ENCODE measurements around the gene ADD1. TPM values are rescaled to one million over a fixed set of nuclear protein-coding genes. Genes with fewer than 3 reads are reported as not detected.

Gene ADD1
- total RNA-seq, 1 experiment from 2014 or later = 163 TPM

DNA sequence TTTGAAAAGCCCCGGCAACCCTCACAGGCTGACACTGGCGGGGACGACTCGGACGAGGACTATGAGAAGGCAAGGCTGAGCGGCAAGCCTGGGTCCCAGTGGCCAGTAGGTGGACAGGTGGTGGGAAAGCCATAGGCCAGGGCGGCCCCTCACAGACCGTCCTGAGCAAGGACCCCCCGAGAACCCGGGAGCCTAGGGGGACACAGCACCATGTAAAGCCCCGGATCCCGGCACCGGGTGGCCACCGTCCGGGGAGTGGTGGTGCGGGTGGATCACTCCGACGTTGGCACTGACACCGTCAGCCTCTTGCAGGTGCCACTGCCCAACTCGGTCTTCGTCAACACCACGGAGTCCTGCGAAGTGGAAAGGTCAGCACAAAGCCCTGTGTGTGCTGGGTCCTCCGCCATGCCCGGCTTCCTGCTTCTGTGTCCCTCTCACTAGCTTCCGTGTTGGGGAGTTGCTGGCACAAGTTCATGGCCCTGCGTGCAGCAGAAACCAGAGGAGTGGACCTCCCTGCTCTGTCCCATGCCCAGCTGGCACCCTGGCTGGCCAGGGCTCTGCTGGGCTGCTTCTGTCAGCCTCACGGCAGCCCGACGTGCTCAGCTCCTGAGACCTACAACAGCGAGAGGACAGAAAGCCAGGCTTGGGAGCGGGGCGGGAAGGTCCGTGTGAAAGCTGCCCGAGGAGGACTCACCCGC lies 11.9 kb upstream of the ADD1 start:
- Mint-ChIP-seq H3K9me3 (no peaks in the 10 kb centered on the region), H3K4me1 (peaks cover 0 to 4% of the 10 kb centered on the region in 2 experiments; a peak in 2 of 4 replicates), H3K36me3 (ENCODE audit: insufficient read depth in 1 of 3, low read depth in 3 of 3) (peaks cover 9 to 54% (median 48%) of the 10 kb centered on the region in 3 experiments; a peak in 6 of 7 replicates), H3K4me3 (no peak overlapping the region), H3K27me3 (ENCODE audit: low read depth) (no peaks in the 10 kb centered on the region), H3K27ac (peak overlapping the region in 1 of 3 experiments; percentile 86; a peak in 2 of 7 replicates)
- Histone ChIP-seq H3K4ac (ENCODE audit: low read depth, low read length) (no peak overlapping the region), H3K79me1 (ENCODE audit: insufficient read depth, low read depth, low read length, poor library complexity, severe bottlenecking) (no peaks in the 10 kb centered on the region), H2BK5ac (ENCODE audit: insufficient read length, low read length) (no peak overlapping the region), H3K27ac (ENCODE audit: insufficient read length, low read depth, low read length) (no peak overlapping the region), H3K4me1 (ENCODE audit: insufficient read depth, low read length) (no peaks in the 10 kb centered on the region), H4K5ac (ENCODE audit: insufficient read length, low read depth, low read length) (no peak overlapping the region), H2AFZ (ENCODE audit: low read length) (no peak overlapping the region), H3K14ac (ENCODE audit: insufficient read depth, low read length) (no peak overlapping the region), H4K8ac (replicated peaks; ENCODE audit: insufficient read length, low read depth, low read length) (no peak overlapping the region), H3K23ac (ENCODE audit: insufficient read length, low read depth, low read length) (no peak overlapping the region), H2BK15ac (ENCODE audit: low read depth, low read length) (no peak overlapping the region), H2BK120ac (ENCODE audit: low read depth, low read length, poor library complexity, severe bottlenecking) (no peak overlapping the region), H2BK20ac (ENCODE audit: low read depth, low read length, poor library complexity, severe bottlenecking) (no peak overlapping the region), H3K9ac (ENCODE audit: extremely low read depth, insufficient read length, low read length) (no peak overlapping the region), H3K27me3 (ENCODE audit: insufficient read depth, low read length) (no peaks in the 10 kb centered on the region), H3T11ph (ENCODE audit: low read length) (no peak overlapping the region), H3K56ac (ENCODE audit: insufficient read length, low read depth, low read length) (no peak overlapping the region), H4K91ac (ENCODE audit: insufficient read length, low read depth, low read length) (no peak overlapping the region), H4K20me1 (ENCODE audit: control insufficient read depth, insufficient read depth, insufficient read length) (peaks cover 4% of the 10 kb centered on the region), H3K79me2 (ENCODE audit: insufficient read depth, low read length) (no peaks in the 10 kb centered on the region), H3K23me2 (ENCODE audit: insufficient read length, low read depth, low read length, poor library complexity, severe bottlenecking) (no peaks in the 10 kb centered on the region), H2AK5ac (ENCODE audit: insufficient read length, low read length) (no peak overlapping the region), H2BK12ac (ENCODE audit: insufficient read length, low read depth, low read length) (no peak overlapping the region), H3K18ac (ENCODE audit: insufficient read length, low read depth, low read length) (no peak overlapping the region), H3K4me2 (ENCODE audit: insufficient read depth, insufficient read length, low read length) (no peak overlapping the region), H3K9me3 (ENCODE audit: control insufficient read depth, low read depth, low read length) (no peaks in the 10 kb centered on the region)
- WGBS (ENCODE audit: extremely low coverage, insufficient read length, low lambda C conversion rate) = no CpG with 5 or more reads among the region's 36 CpGs
- DNase-seq = no peak
- TF ChIP-seq, protein P1, sequence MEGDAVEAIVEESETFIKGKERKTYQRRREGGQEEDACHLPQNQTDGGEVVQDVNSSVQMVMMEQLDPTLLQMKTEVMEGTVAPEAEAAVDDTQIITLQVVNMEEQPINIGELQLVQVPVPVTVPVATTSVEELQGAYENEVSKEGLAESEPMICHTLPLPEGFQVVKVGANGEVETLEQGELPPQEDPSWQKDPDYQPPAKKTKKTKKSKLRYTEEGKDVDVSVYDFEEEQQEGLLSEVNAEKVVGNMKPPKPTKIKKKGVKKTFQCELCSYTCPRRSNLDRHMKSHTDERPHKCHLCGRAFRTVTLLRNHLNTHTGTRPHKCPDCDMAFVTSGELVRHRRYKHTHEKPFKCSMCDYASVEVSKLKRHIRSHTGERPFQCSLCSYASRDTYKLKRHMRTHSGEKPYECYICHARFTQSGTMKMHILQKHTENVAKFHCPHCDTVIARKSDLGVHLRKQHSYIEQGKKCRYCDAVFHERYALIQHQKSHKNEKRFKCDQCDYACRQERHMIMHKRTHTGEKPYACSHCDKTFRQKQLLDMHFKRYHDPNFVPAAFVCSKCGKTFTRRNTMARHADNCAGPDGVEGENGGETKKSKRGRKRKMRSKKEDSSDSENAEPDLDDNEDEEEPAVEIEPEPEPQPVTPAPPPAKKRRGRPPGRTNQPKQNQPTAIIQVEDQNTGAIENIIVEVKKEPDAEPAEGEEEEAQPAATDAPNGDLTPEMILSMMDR (conservative IDR thresholded peaks at IDR 0.05) = no peak
